ENCODE results near the gene ABCA4.

DNA sequence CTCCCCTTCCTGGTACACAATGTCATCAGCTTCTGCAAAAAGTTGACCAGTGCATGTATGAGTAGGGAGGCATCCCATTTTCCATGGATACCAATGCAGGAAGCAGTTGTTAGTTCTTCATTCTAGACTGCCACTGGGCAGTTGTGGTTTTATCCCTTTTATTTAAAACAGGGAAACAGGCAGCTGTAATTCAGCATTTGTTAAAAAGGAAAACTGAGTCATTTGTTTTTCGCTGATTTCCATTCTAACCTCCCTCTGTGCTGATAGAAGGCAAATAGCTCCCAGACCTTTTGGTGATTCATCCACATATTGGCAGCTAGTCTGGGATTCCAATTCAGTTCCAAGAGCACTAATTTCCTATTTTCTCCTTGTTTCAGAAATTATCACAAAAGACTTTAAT, 21.1 kb upstream of the ABCA4 start:
- TF ChIP-seq SRF (IDR thresholded peaks at IDR 0.05; ENCODE audit: low read depth, low read length) (no peak), POLR2A (IDR thresholded peaks at IDR 0.05; ENCODE audit: control extremely low read depth in 1 of 2, low read depth in 2 of 2, low read length in 2 of 2) (no peak), TEAD4 (IDR thresholded peaks at IDR 0.05; ENCODE audit: low read depth, low read length) (no peak), CEBPB (IDR thresholded peaks at IDR 0.05; ENCODE audit: low read depth, low read length) (no peak)
